Fibroblast of skin of back (primary cell): Measurements from ENCODE around the gene PRR12.

Experiments
- DNase-seq: peaks from one replicate; pipeline ENCODE4 v3.0.0-alpha.2; 2013

PRR12 gene

GRCh38 chr19:49624967-49625910 lies 34.3 kb downstream of the PRR12 start:
- DNase-seq, result no peak

- no peak for DNase-seq
These were observed 35.2 kb downstream of the PRR12 start for GRCh38 chr19:49626226-49626625.

- DNase-seq, result no peak
These were observed 38.7 kb downstream of the PRR12 start for GRCh38 chr19:49629659-49630058.

GRCh38 chr19:49631014-49631588 lies 40.1 kb downstream of the PRR12 start:
- DNase-seq, result no peak

GRCh38 chr19:49631610-49632192 lies 40.7 kb downstream of the PRR12 start:
- DNase-seq, result no peak

GRCh38 chr19:49632576-49632975 lies 41.6 kb downstream of the PRR12 start:
- no peak for DNase-seq

- DNase-seq, result peak; percentile 27
These were observed 42.3 kb downstream of the PRR12 start for GRCh38 chr19:49633273-49633672.

GRCh38 chr19:49635530-49636232 lies 44.7 kb downstream of the PRR12 start:
- DNase-seq, result peak; percentile 29

- no peak for DNase-seq
These were observed 45.4 kb downstream of the PRR12 start for GRCh38 chr19:49636233-49636932.

- peak; percentile 87 for DNase-seq
These were observed 47.1 kb downstream of the PRR12 start for GRCh38 chr19:49637821-49638738.

GRCh38 chr19:49639401-49640112 lies 48.6 kb downstream of the PRR12 start:
- no peak for DNase-seq

- DNase-seq, result peak; percentile 100
These were observed 49.3 kb downstream of the PRR12 start, which contains the start of gene RRAS for GRCh38 chr19:49640113-49640898. RRAS (minus strand) TSS chr19:49640143; CDS start chr19:49640098, 45 bp downstream.

GRCh38 chr19:49641688-49642491 lies 50.9 kb downstream of the PRR12 start, which contains the start of gene SCAF1:
SCAF1 (plus strand) TSS chr19:49642209; CDS start chr19:49645027, 2,818 bp downstream.
- DNase-seq, result peak; percentile 99

GRCh38 chr19:49642492-49643035 lies 51.6 kb downstream of the PRR12 start:
- DNase-seq, result no peak

- no peak for DNase-seq
These were observed 52.5 kb downstream of the PRR12 start for GRCh38 chr19:49643466-49643865.

- no peak for DNase-seq
These were observed 54.6 kb downstream of the PRR12 start for GRCh38 chr19:49645592-49645991.

GRCh38 chr19:49645995-49646394 lies 55.0 kb downstream of the PRR12 start:
- no peak for DNase-seq

GRCh38 chr19:49646586-49646985 lies 55.6 kb downstream of the PRR12 start:
- DNase-seq, result no peak
